HG02623 (cell line): ENCODE measurements around the gene CYP4Z1.
"Not testable (repeated sequence)": the region's sequence is repeated elsewhere in the genome, so short reads cannot be mapped to it uniquely, and the experiment has no call there.

ENCODE experiments used
- ATAC-seq: cut with Tn5 transposase; IDR thresholded peaks from one replicate; pipeline ENCODE4 v1.9.1; 2021; ENCODE audit warnings: moderate library complexity; ENCODE audit not compliant: unreplicated experiment

CYP4Z1 gene

GRCh38 chr1:47067097-47067594 lies at the start of gene CYP4Z1:
TSS of gene CYP4Z1 (plus strand) at chr1:47067231. CDS start at chr1:47067491, 260 bp downstream.
- no peak for ATAC-seq

GRCh38 chr1:47021070-47021469 lies 46.0 kb upstream of the CYP4Z1 start:
- no peak for ATAC-seq

GRCh38 chr1:47023268-47024140 lies 43.5 kb upstream of the CYP4Z1 start, which contains the start of gene CYP4X1:
TSS of gene CYP4X1 (plus strand) at chr1:47023669. CDS start at chr1:47023818, 149 bp downstream.
- ATAC-seq, result no peak

- no peak for ATAC-seq
Measured at GRCh38 chr1:47024141-47024801, 42.8 kb upstream of the CYP4Z1 start.

GRCh38 chr1:47030170-47030805 lies 36.7 kb upstream of the CYP4Z1 start:
- ATAC-seq, result no peak

- ATAC-seq, result no peak
Measured at GRCh38 chr1:47031059-47031458, 36.0 kb upstream of the CYP4Z1 start.

- no peak for ATAC-seq
Measured at GRCh38 chr1:47031585-47031984, 35.4 kb upstream of the CYP4Z1 start.

- ATAC-seq, result no peak
Measured at GRCh38 chr1:47036764-47037163, 30.3 kb upstream of the CYP4Z1 start.

GRCh38 chr1:47059376-47059775 lies 7.7 kb upstream of the CYP4Z1 start:
- ATAC-seq, result no peak

- not testable (repeated sequence) for ATAC-seq
Measured at GRCh38 chr1:47069080-47069479, 2.0 kb downstream of the CYP4Z1 start.

- ATAC-seq, result not testable (repeated sequence)
Measured at GRCh38 chr1:47069509-47069908, 2.5 kb downstream of the CYP4Z1 start.

- ATAC-seq, result not testable (repeated sequence)
Measured at GRCh38 chr1:47089356-47089755, 22.3 kb downstream of the CYP4Z1 start.

- not testable (repeated sequence) for ATAC-seq
Measured at GRCh38 chr1:47091476-47091875, 24.4 kb downstream of the CYP4Z1 start.

GRCh38 chr1:47104816-47105215 lies 37.8 kb downstream of the CYP4Z1 start:
- ATAC-seq, result no peak

GRCh38 chr1:47106792-47107191 lies 39.8 kb downstream of the CYP4Z1 start:
- no peak for ATAC-seq

- ATAC-seq, result not testable (repeated sequence)
Measured at GRCh38 chr1:47107851-47108574, 41.0 kb downstream of the CYP4Z1 start.

- ATAC-seq, result not testable (repeated sequence)
Measured at GRCh38 chr1:47109482-47109881, 42.5 kb downstream of the CYP4Z1 start.

- ATAC-seq, result no peak
Measured at GRCh38 chr1:47113178-47113577, 46.1 kb downstream of the CYP4Z1 start.

GRCh38 chr1:47121039-47121438 lies 54.0 kb downstream of the CYP4Z1 start:
- ATAC-seq, result not testable (repeated sequence)

GRCh38 chr1:47124834-47125233 lies 57.8 kb downstream of the CYP4Z1 start:
- ATAC-seq, result not testable (repeated sequence)

- ATAC-seq, result not testable (repeated sequence)
Measured at GRCh38 chr1:47126997-47127396, 60.0 kb downstream of the CYP4Z1 start.
